Measurements from ENCODE around the gene TCHH. TPM values are rescaled to one million over a fixed set of nuclear protein-coding genes. Genes with fewer than 3 reads are reported as not detected.

Gene TCHH
- total and polyA plus RNA-seq, 2 donors (not counting 1 experiment from before 2014, with no cell fraction given), result not detected

- no peaks in the 10 kb centered on the region for H3K9me3 ChIP-seq (ENCODE audit: control insufficient read depth, insufficient read depth, low read depth, low read length)
- TF ChIP-seq EZH2 (IDR thresholded peaks at IDR 0.05; ENCODE audit: low read length, missing control alignments), result no peak
- TF ChIP-seq, protein P1, sequence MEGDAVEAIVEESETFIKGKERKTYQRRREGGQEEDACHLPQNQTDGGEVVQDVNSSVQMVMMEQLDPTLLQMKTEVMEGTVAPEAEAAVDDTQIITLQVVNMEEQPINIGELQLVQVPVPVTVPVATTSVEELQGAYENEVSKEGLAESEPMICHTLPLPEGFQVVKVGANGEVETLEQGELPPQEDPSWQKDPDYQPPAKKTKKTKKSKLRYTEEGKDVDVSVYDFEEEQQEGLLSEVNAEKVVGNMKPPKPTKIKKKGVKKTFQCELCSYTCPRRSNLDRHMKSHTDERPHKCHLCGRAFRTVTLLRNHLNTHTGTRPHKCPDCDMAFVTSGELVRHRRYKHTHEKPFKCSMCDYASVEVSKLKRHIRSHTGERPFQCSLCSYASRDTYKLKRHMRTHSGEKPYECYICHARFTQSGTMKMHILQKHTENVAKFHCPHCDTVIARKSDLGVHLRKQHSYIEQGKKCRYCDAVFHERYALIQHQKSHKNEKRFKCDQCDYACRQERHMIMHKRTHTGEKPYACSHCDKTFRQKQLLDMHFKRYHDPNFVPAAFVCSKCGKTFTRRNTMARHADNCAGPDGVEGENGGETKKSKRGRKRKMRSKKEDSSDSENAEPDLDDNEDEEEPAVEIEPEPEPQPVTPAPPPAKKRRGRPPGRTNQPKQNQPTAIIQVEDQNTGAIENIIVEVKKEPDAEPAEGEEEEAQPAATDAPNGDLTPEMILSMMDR (conservative IDR thresholded peaks at IDR 0.05 in 1 of 2, IDR thresholded peaks at IDR 0.05 in 1 of 2; ENCODE audit: low read depth in 1 of 2, low read length in 2 of 2), result no peak
- H3K4me1 ChIP-seq (ENCODE audit: control insufficient read depth, extremely low read depth, insufficient read depth, low read length), result no peaks in the 10 kb centered on the region
- H3K36me3 ChIP-seq (ENCODE audit: control insufficient read depth, insufficient read depth, low read length), result no peaks in the 10 kb centered on the region
- H3K27ac ChIP-seq (ENCODE audit: insufficient read depth, low read length), result no peak overlapping the region
- H4K20me1 ChIP-seq (ENCODE audit: control insufficient read depth, extremely low read depth, insufficient read depth, low read length), result no peaks in the 10 kb centered on the region
- no peaks in the 10 kb centered on the region for H3K79me2 ChIP-seq (ENCODE audit: control insufficient read depth, insufficient read depth, low read length)
- H3K27me3 ChIP-seq (ENCODE audit: control insufficient read depth, insufficient read depth, low read length), result no peaks in the 10 kb centered on the region
- H3K4me2 ChIP-seq (ENCODE audit: extremely low read depth, insufficient read depth, low read length), result no peak overlapping the region
- no peak overlapping the region for H2AFZ ChIP-seq (ENCODE audit: low read length)
- H3K4me3 ChIP-seq (replicated peaks in 1 of 4; ENCODE audit: control extremely low read depth in 1 of 4, insufficient read depth in 1 of 4, low read depth in 3 of 4, low read length in 4 of 4), result no peak overlapping the region
- no peak overlapping the region for H3K9ac ChIP-seq (ENCODE audit: insufficient read depth, low read length)
- DNase-seq (ENCODE audit: low read depth in 2 of 2), result no peak
Observed at GRCh38 chr1:152078831-152079441, 36.3 kb downstream of the TCHH start.

DNA sequence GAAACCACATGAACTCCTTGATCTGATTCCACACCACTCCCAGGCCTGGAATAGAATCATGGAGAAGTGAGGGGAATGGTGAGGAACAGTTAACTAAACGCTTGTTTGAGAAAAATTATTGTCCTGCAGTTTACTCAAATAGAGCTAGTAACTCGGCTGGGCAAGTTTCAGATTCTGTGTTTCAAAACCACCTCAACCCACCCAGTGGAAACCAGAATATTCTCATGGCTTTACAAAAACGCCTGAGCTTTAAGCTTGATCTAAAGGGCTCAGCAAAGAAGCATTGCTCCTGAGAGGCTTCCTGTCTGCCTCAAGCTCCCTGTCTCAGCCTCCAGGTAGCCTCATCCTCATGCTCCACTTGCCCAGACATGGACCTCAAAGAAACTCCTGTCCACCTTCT, 42.9 kb downstream of the TCHH start:
- Histone ChIP-seq H3K4me2 (ENCODE audit: extremely low read depth, insufficient read depth, low read length) (no peak overlapping the region), H4K20me1 (ENCODE audit: control insufficient read depth, extremely low read depth, insufficient read depth, low read length) (no peaks in the 10 kb centered on the region), H3K9ac (ENCODE audit: insufficient read depth, low read length) (no peak overlapping the region), H3K4me3 (replicated peaks in 1 of 4; ENCODE audit: control extremely low read depth in 1 of 4, insufficient read depth in 1 of 4, low read depth in 3 of 4, low read length in 4 of 4) (no peak overlapping the region), H3K27ac (ENCODE audit: insufficient read depth, low read length) (no peak overlapping the region), H3K4me1 (ENCODE audit: control insufficient read depth, extremely low read depth, insufficient read depth, low read length) (no peaks in the 10 kb centered on the region), H3K9me3 (ENCODE audit: control insufficient read depth, insufficient read depth, low read depth, low read length) (no peaks in the 10 kb centered on the region), H3K79me2 (ENCODE audit: control insufficient read depth, insufficient read depth, low read length) (no peaks in the 10 kb centered on the region), H2AFZ (ENCODE audit: low read length) (no peak overlapping the region), H3K27me3 (ENCODE audit: control insufficient read depth, insufficient read depth, low read length) (peaks cover 8% of the 10 kb centered on the region), H3K36me3 (ENCODE audit: control insufficient read depth, insufficient read depth, low read length) (no peaks in the 10 kb centered on the region)
- DNase-seq (ENCODE audit: low read depth in 2 of 2), result no peak
- TF ChIP-seq EZH2 (IDR thresholded peaks at IDR 0.05; ENCODE audit: low read length, missing control alignments), result no peak
- TF ChIP-seq, protein P1 (conservative IDR thresholded peaks at IDR 0.05 in 1 of 2, IDR thresholded peaks at IDR 0.05 in 1 of 2; ENCODE audit: low read depth in 1 of 2, low read length in 2 of 2), result no peak

- no peak for TF ChIP-seq EZH2 (IDR thresholded peaks at IDR 0.05; ENCODE audit: low read length, missing control alignments)
- TF ChIP-seq, protein P1 (conservative IDR thresholded peaks at IDR 0.05 in 1 of 2, IDR thresholded peaks at IDR 0.05 in 1 of 2; ENCODE audit: low read depth in 1 of 2, low read length in 2 of 2), result no peak
- H3K4me2 ChIP-seq (ENCODE audit: extremely low read depth, insufficient read depth, low read length), result no peak overlapping the region
- peaks cover 8% of the 10 kb centered on the region for H3K27me3 ChIP-seq (ENCODE audit: control insufficient read depth, insufficient read depth, low read length)
- H3K4me3 ChIP-seq (replicated peaks in 1 of 4; ENCODE audit: control extremely low read depth in 1 of 4, insufficient read depth in 1 of 4, low read depth in 3 of 4, low read length in 4 of 4), result no peak overlapping the region
- no peaks in the 10 kb centered on the region for H3K36me3 ChIP-seq (ENCODE audit: control insufficient read depth, insufficient read depth, low read length)
- no peaks in the 10 kb centered on the region for H3K9me3 ChIP-seq (ENCODE audit: control insufficient read depth, insufficient read depth, low read depth, low read length)
- no peak overlapping the region for H3K27ac ChIP-seq (ENCODE audit: insufficient read depth, low read length)
- H2AFZ ChIP-seq (ENCODE audit: low read length), result no peak overlapping the region
- H4K20me1 ChIP-seq (ENCODE audit: control insufficient read depth, extremely low read depth, insufficient read depth, low read length), result no peaks in the 10 kb centered on the region
- DNase-seq (ENCODE audit: low read depth in 2 of 2), result no peak
- H3K79me2 ChIP-seq (ENCODE audit: control insufficient read depth, insufficient read depth, low read length), result no peaks in the 10 kb centered on the region
- H3K9ac ChIP-seq (ENCODE audit: insufficient read depth, low read length), result no peak overlapping the region
- H3K4me1 ChIP-seq (ENCODE audit: control insufficient read depth, extremely low read depth, insufficient read depth, low read length), result no peaks in the 10 kb centered on the region
Observed at GRCh38 chr1:152071123-152071522, 44.1 kb downstream of the TCHH start.

Measured in fibroblast of lung (primary cell).